GM23248 (cell line): ENCODE data around the gene APOBEC3G.
"Not testable (repeated sequence)": the region's sequence is repeated elsewhere in the genome, so short reads cannot be mapped to it uniquely, and the experiment has no call there.

Experiments used
- EZH2 ChIP-seq: fragments of 200-600 bp; sonication (generic); IDR thresholded peaks from 2 replicates; pipeline ENCODE4 v1.6.1; 2018; ENCODE audit warnings: antibody characterized with exemption, mild to moderate bottlenecking; ENCODE audit not compliant: insufficient read depth, poor library complexity, severe bottlenecking
- EZH2phosphoT487 ChIP-seq: fragments of 200-600 bp; sonication (generic); IDR thresholded peaks from 2 replicates; pipeline ENCODE4 v1.6.1; 2018; ENCODE audit warnings: antibody characterized with exemption, moderate library complexity, mild to moderate bottlenecking, low read depth; ENCODE audit not compliant: insufficient read depth

DNA sequence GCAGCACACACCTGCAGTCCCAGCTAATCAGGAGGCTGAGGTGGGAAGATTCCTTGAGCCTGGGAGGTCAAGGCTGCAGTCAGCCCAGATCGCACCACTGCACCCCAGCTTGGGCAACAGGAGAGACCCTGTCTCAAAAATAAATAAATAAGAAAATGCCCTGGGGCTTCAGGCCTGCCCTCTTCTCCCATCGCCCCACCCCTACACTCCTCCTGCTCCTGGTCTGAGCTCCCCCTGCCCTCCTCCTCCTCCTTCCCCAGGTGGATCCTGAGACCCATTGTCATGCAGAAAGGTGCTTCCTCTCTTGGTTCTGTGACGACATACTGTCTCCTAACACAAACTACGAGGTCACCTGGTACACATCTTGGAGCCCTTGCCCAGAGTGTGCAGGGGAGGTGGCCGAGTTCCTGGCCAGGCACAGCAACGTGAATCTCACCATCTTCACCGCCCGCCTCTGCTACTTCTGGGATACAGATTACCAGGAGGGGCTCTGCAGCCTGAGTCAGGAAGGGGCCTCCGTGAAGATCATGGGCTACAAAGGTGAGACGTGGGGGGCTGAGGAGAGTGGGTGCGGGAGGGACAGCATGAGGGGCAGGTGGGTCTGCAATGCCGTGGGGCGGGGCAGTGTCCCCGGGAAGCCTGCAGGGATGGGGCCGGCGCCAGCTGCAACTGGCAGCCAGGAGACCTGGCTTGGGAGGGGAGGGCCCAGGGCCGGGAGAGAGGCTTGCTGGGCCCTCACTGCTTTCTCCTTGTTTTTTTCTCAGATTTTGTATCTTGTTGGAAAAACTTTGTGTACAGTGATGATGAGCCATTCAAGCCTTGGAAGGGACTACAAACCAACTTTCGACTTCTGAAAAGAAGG, 45.4 kb upstream of the APOBEC3G start:
- not testable (repeated sequence) for TF ChIP-seq EZH2, EZH2phosphoT487
